ENCODE measurements around the gene SLC51B. TPM values are rescaled to one million over a fixed set of nuclear protein-coding genes. Genes with fewer than 3 reads are reported as not detected.
A peak's percentile ranks its signal among the peaks of the same experiment; 100 is the strongest.

Gene SLC51B
- total RNA-seq, 8 experiments from 2014 or later = 0.27 to 3.1 (median 1.3) TPM; not detected in 3

DNA sequence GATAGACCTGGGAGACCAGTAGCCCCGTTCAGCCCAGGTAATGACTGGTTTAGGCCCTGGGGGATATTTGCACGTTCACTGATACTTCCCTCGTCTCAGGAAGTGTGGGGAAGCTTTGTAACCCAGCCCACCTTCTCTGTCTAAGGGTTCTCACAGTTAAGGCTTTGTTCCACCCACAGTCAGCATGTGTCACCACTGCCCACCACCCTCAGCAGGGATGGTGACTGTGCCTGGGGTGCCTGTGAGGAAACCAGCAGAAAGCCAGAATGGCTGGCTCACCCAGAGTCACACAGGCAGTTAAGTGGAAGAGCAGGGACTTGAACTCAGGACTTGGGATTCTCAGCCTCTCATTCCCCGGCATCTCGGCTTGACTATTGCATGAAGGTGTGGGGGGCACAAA lies 36.6 kb downstream of the SLC51B start:
- in situ Hi-C loops (cut with MboI; ENCODE audit: low pct_unique_long_range_greater_than_20kb in 2 of 9, low sequenced_read_pairs in 9 of 9, unreplicated experiment in 9 of 9) = no loop called here
- no peak for ATAC-seq (replicated peaks in 6 of 8)
- Histone ChIP-seq H3K4me1 (replicated peaks in 1 of 2) (peaks cover 20 to 34% of the 10 kb centered on the region in 2 donors), H3K27ac (no peak overlapping the region), H3K4me3 (no peak overlapping the region)
- WGBS, 10 experiments = 60 to 100% (median 81%) methylated on average over 1 to 2 of the region's 5 CpGs; no CpG with 5 or more reads in 4 of the 10 experiments

DNA sequence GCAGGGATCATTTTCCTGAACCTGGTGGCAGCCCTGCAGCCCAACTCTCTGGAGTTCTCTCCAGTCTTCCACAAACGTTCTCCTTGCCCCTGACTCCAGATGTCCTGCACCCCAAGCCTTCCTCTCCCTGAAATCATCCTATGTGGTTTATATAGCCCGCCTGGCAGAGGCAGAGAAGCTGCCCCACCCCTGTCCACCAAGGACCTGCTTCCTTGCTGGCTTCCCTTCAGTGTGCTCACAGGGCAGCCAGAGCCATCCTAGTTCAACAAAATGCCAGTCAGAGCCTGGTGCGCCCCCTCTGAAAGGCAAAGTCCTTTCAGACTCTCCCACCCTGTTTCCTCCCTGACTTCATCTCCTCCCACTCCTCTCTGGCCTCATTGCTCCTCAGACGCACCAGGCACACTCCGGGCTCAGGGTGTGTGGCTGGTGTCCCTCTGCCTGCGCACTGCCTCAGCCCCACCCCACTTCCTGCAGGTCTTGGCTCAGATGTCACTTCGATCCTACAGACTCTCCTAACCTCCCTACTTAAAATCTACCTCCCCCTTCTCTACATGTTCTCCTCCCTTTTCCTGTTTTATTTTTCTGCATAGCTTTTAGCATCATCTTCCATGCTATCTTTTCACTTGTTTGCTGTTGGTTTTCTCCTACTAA lies 37.2 kb downstream of the SLC51B start:
- Histone ChIP-seq H3K4me3 (no peak overlapping the region), H3K4me1 (replicated peaks in 1 of 2) (peaks cover 20 to 34% of the 10 kb centered on the region in 2 donors), H3K27ac (no peak overlapping the region)
- 0 to 43% (median 12%) methylated on average over 1 to 5 of the region's 7 CpGs for WGBS, 10 experiments
- in situ Hi-C loops (cut with MboI; ENCODE audit: low pct_unique_long_range_greater_than_20kb in 2 of 9, low sequenced_read_pairs in 9 of 9, unreplicated experiment in 9 of 9) = no loop called here
- peak; percentile 17 to 73 (median 44) for ATAC-seq (replicated peaks in 6 of 8)

DNA sequence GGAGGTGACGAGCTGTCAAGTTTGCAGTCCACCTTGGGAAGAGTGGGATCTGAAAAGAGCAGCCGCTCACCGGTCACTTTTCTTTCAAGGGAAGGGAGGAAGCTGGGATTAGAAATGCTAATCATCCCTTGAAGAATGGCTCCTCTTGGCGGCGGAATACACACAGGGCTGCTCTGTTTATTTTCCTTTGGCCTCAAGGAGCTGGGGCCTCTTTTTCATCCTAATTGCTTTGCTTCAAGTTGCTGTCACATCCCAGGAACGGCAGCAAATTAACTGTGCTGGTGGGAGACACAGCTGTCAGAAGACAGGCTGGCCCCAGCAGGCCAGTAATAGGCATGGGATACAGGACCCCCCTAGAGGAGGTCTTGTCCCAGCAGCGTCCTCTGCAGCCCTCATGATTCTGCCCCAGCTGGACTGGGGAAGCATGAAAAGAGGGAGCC lies 38.1 kb downstream of the SLC51B start:
- peak in 7 of 8 experiments; percentile 18 to 84 (median 80) for ATAC-seq (replicated peaks in 6 of 8)
- H3K27ac ChIP-seq = peak overlapping the region in 1 of 2 donors; percentile 0
- in situ Hi-C loops (cut with MboI; ENCODE audit: low pct_unique_long_range_greater_than_20kb in 2 of 9, low sequenced_read_pairs in 9 of 9, unreplicated experiment in 9 of 9) = no loop called here
- H3K4me1 ChIP-seq (replicated peaks in 1 of 2) = peaks cover 20 to 34% of the 10 kb centered on the region in 2 donors
- H3K4me3 ChIP-seq = no peak overlapping the region
- WGBS, 10 experiments = 0 to 83% (median 10%) methylated on average over 1 to 5 of the region's 7 CpGs; no CpG with 5 or more reads in 1 of the 10 experiments

DNA sequence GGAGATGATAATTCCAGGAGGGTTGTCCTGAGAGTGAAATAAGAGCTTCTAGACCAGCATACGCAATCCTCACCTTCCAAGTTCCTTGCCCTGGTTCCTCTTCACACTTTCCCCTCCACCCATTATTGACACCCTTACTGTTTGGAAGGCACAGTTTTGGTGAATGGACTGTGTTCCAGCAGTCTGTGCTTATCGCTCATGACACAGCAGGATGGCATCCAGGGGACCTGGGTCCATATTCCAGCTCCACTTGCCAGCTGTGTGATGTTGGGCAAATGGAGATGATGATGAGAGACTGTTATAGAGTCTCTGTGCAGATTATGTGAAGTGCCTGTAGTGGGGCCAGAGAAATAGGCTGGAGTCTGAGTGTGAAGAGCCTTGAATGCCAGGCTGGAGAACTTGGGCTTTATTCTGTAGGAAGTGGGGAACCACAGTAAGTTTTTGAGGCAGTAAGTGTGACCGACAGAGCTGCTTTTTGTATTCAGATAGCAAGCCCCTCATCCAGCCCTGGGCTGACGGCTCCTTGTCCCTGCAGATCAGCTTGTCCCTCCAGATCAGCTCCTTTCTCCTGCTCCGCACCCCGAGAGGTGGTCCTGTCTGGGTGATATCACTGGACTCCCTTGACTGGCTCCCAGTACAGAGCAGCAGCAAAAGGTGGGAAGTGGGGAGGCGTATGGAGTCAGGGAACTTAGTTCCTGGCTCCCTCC lies 39.5 kb downstream of the SLC51B start:
- ATAC-seq (replicated peaks in 6 of 8) = no peak
- in situ Hi-C loops (cut with MboI; ENCODE audit: low pct_unique_long_range_greater_than_20kb in 2 of 9, low sequenced_read_pairs in 9 of 9, unreplicated experiment in 9 of 9) = no loop called here
- 60 to 100% (median 95%) methylated on average over 1 to 4 of the region's 7 CpGs; no CpG with 5 or more reads in 4 of the 10 experiments for WGBS, 10 experiments
- no peak overlapping the region for H3K4me3 ChIP-seq
- peaks cover 25 to 34% of the 10 kb centered on the region in 2 donors for H3K4me1 ChIP-seq (replicated peaks in 1 of 2)
- H3K27ac ChIP-seq = no peak overlapping the region

DNA sequence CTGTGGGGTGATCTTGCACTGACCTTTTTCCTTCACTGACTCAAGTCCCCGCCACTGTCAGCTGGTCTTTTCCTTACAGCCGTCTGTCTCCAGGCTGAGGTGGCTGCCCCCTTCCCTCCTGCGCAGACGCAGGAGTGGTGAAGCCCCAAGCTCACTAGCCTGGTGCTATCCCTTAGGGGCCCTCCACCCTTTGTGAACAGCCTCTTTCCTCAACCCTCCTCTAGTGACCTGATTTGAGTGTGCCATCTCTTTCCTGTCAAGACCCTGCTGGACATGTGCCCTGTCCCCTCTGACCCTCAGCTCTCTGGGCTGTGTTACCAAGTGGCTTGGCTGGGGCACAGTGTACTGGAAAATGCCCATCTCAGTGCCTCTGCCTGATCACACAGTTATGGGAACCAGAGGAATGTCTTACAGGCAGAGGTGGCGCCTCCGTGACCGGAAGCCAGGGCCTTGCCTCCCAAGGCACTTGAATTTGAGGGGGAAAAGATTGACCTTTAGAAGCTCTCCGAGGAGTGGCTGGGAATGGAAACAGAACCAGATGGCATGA lies 40.1 kb downstream of the SLC51B start:
- 54 to 100% (median 80%) methylated on average over 1 to 3 of the region's 8 CpGs; no CpG with 5 or more reads in 5 of the 10 experiments for WGBS, 10 experiments
- Histone ChIP-seq H3K4me1 (replicated peaks in 1 of 2) (peaks cover 25 to 34% of the 10 kb centered on the region in 2 donors), H3K27ac (no peak overlapping the region), H3K4me3 (no peak overlapping the region)
- in situ Hi-C loops (cut with MboI; ENCODE audit: low pct_unique_long_range_greater_than_20kb in 2 of 9, low sequenced_read_pairs in 9 of 9, unreplicated experiment in 9 of 9) = no loop called here
- peak in 1 of 8 experiments; percentile 16 for ATAC-seq (replicated peaks in 6 of 8)

DNA sequence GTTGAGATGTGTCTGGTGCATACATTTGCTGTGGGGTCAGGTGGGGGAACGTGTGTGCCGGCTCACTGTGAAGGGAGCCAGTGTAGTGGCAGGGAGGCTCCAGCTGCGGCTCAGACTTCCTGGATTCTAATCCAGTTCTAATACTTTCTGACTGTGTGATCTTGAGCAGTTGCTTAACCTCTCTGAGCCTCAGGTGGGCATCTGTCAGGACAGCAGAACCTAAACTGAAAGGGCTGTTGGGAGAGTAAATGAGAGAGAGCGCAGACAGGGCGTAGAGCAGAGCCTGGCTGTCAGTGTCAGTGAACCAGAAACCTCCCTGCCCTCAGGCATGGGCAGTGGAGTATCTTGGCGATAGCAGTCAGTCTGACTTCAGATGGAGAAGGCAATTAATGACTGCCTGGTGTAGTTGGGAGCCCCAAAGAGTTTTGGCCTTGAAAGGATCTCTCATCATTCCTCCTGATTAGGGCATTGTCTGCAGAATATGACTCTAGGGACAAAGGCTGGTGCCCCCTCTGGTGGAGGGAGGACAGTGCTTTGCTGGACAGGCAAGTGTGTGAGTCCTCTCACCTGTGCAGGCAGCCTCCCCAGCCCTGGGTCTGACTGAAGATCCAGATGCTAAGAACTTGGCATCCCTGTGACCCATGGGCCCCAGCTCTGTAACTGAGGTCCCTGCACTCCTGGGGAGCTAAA lies 40.9 kb downstream of the SLC51B start:
- in situ Hi-C loops (cut with MboI; ENCODE audit: low pct_unique_long_range_greater_than_20kb in 2 of 9, low sequenced_read_pairs in 9 of 9, unreplicated experiment in 9 of 9) = no loop called here
- Histone ChIP-seq H3K27ac (no peak overlapping the region), H3K4me1 (replicated peaks in 1 of 2) (peaks cover 25 to 32% of the 10 kb centered on the region in 2 donors), H3K4me3 (no peak overlapping the region)
- 0 to 100% (median 90%) methylated on average over 1 to 3 of the region's 6 CpGs; no CpG with 5 or more reads in 3 of the 10 experiments for WGBS, 10 experiments
- ATAC-seq (replicated peaks in 6 of 8) = peak in 4 of 8 experiments; percentile 13 to 62 (median 50)

DNA sequence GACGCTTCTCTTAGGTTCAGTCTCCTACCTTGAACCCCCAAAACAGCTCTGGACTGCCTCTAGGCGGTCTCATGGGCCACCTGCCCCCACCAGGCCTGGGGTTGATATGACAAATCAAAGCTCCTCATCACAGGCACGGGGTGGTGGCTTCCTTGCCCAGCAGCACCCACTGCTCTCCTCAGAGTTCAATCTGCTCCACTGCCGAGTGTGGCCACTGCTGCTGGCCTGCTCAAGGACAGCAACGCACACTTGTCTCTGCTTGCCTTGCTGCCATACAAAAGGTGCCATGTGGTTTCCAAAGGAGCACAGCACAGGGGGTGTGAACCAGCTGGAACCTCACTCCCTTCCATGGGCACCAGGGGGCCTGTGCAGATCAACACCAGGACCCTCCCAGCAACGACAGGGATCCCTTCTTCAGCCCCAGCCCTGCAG lies 41.5 kb downstream of the SLC51B start:
- ATAC-seq (replicated peaks in 6 of 8) = peak in 5 of 8 experiments; percentile 9 to 57 (median 11)
- in situ Hi-C loops (cut with MboI; ENCODE audit: low pct_unique_long_range_greater_than_20kb in 2 of 9, low sequenced_read_pairs in 9 of 9, unreplicated experiment in 9 of 9) = no loop called here
- Histone ChIP-seq H3K4me3 (no peak overlapping the region), H3K4me1 (replicated peaks in 1 of 2) (peaks cover 25 to 28% of the 10 kb centered on the region in 2 donors), H3K27ac (no peak overlapping the region)
- WGBS, 10 experiments = 78 to 100% (median 100%) methylated on average over 1 to 3 of the region's 6 CpGs; no CpG with 5 or more reads in 5 of the 10 experiments

DNA sequence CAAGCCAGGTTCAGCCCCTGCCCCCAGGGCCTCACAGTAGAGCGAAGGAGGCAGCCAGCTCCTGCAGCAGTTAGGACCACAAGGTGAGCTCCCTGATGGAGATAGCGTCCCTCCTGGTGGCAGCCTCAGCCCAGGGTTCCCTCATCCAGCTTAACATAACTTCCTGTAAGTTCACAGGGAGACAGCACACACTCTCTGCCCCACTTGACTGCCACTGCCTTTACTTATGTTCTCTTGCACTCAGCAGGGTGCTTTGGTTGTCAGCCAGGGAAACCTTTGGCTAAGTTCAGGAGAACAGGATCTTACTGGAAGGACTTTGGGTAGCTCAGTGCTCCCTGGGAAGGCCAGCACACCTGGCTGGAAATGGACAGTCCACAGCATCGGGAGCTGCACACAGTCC lies 42.2 kb downstream of the SLC51B start:
- peaks cover 21 to 22% of the 10 kb centered on the region in 2 donors for H3K4me1 ChIP-seq (replicated peaks in 1 of 2)
- no peak overlapping the region for H3K4me3 ChIP-seq
- in situ Hi-C loops (cut with MboI; ENCODE audit: low pct_unique_long_range_greater_than_20kb in 2 of 9, low sequenced_read_pairs in 9 of 9, unreplicated experiment in 9 of 9) = no loop called here
- WGBS, 10 experiments = 75 to 100% (median 90%) methylated on average over 1 of the region's 3 CpGs; no CpG with 5 or more reads in 6 of the 10 experiments
- ATAC-seq (replicated peaks in 6 of 8) = no peak
- H3K27ac ChIP-seq = no peak overlapping the region

DNA sequence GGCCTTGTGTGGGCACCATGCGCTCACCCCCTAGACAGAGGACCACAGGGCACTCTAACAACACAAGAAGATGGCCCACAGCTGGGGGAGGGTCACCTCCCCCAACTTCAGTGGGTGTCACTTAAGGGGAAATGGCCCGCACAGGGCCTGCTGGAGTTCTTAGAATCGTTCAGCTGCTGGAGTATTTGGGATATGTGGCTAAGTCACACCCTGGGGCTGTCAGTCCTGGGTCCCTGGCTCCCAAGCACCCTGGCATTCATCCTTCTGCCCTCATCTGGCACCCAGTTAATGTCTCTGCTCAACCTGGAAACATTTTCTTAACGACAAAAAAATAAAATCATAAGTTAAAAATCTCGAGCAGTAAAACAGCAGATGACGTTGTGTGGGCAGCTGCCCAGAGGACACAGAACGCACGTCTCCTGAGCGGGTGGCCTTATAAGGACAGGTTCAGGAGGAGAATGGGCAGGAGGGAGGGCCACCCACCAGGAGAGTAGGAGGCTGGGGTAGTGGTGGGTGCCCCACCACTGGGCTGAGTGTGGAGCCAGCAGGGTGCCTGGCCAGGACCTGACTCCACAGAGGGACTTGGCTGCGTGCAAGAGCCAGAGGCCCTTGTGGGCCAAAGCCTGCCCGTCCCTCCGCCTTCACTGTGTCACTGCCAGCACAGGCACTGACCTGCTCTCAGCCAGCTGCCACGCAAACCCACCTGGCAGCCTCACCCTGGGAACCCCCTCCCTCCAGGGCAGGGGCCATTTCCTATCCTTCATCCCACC lies 42.9 kb downstream of the SLC51B start:
- Histone ChIP-seq H3K4me3 (no peak overlapping the region), H3K27ac (no peak overlapping the region), H3K4me1 (replicated peaks in 1 of 2) (peaks cover 15% of the 10 kb centered on the region in 2 donors)
- WGBS, 10 experiments = 33 to 91% (median 76%) methylated on average over 2 to 7 of the region's 13 CpGs; no CpG with 5 or more reads in 4 of the 10 experiments
- no peak for ATAC-seq (replicated peaks in 6 of 8)
- in situ Hi-C loops (cut with MboI; ENCODE audit: low pct_unique_long_range_greater_than_20kb in 2 of 9, low sequenced_read_pairs in 9 of 9, unreplicated experiment in 9 of 9) = no loop called here

DNA sequence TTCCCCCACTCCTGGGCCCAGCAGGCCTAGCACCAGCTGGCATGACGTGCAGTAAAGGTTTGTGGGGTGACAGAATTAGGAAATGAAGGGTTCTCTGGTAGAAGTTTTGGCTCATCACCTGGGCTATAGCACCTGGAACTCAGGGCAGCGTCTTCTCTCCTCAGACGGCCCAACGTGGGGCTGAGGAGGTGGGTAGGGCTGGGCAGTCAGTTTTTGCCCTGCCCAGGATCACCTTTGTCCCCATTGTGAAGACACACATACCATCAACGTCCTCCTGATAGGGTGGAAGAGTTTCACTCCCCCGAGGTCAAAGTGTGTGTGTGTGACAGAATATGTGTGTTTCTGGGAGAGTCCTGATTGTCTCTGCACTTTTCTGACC lies 43.4 kb downstream of the SLC51B start:
- H3K4me3 ChIP-seq = no peak overlapping the region
- in situ Hi-C loops (cut with MboI; ENCODE audit: low pct_unique_long_range_greater_than_20kb in 2 of 9, low sequenced_read_pairs in 9 of 9, unreplicated experiment in 9 of 9) = no loop called here
- H3K27ac ChIP-seq = no peak overlapping the region
- peaks cover 10 to 11% of the 10 kb centered on the region in 2 donors for H3K4me1 ChIP-seq (replicated peaks in 1 of 2)
- ATAC-seq (replicated peaks in 6 of 8) = no peak
- 70 to 100% (median 78%) methylated on average over 1 to 4 of the region's 6 CpGs; no CpG with 5 or more reads in 6 of the 10 experiments for WGBS, 10 experiments

DNA sequence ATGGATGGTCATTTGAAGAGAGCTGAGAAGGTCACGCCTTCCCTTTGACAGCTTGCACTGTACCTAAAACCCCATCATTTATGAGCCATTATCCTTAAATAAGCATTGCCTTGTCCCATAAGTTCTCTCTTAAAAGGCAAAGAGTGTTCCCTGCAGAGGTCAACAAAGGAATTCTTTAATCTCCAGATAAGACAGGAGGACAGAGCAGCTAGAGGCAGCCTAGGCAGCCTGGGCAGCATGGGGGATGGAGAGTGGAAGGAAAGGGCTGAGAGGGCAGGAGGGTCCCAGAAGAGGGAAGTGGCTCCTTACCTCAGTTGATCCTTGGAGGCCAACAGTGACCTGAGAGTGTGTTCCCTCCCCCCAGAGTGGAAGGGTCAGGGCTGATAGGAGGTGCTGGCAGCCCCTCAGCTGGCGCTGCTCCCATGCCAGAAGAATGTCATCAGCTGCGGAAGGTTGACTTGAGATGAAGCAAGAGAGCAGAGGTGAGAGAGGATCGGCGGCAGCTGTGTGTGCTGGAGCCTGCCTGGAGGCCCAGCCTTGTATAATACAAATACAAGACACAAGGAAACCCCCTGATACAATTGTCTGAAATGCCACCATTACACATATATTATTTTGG lies 44.1 kb downstream of the SLC51B start:
- peaks cover 4 to 6% of the 10 kb centered on the region in 2 donors for H3K4me1 ChIP-seq (replicated peaks in 1 of 2)
- in situ Hi-C loops (cut with MboI; ENCODE audit: low pct_unique_long_range_greater_than_20kb in 2 of 9, low sequenced_read_pairs in 9 of 9, unreplicated experiment in 9 of 9) = no loop called here
- WGBS, 10 experiments = 55 to 100% (median 88%) methylated on average over 1 to 3 of the region's 5 CpGs; no CpG with 5 or more reads in 3 of the 10 experiments
- no peak overlapping the region for H3K27ac ChIP-seq
- no peak overlapping the region for H3K4me3 ChIP-seq
- no peak for ATAC-seq (replicated peaks in 6 of 8)

Data from motor neuron (in vitro differentiated cells).